Muscle layer of colon (tissue), 2 donors: ENCODE data around the gene ETV6.

Experiments
- H3K27ac ChIP-seq: one replicate; pipeline ENCODE4 v1.7.0; 2013; ENCODE audit warnings: low read depth, mild to moderate bottlenecking, low read length, moderate library complexity
- H3K27me3 ChIP-seq, 2 donors: one replicate each; pipeline ENCODE4 v1.7.0; 2013; ENCODE audit warnings: low read length in 2 of 2, mild to moderate bottlenecking in 2 of 2; ENCODE audit not compliant: insufficient read depth in 2 of 2, control insufficient read depth in 1 of 2
- H3K36me3 ChIP-seq: one replicate; pipeline ENCODE4 v1.7.0; 2013; ENCODE audit warnings: mild to moderate bottlenecking, low read length; ENCODE audit not compliant: insufficient read depth
- H3K4me1 ChIP-seq: one replicate; pipeline ENCODE4 v1.7.0; 2013; ENCODE audit warnings: mild to moderate bottlenecking, low read length; ENCODE audit not compliant: insufficient read depth
- H3K4me3 ChIP-seq, 2 donors: one replicate each; pipeline ENCODE4 v1.7.0; 2013; ENCODE audit warnings: low read length in 2 of 2, low read depth in 1 of 2, mild to moderate bottlenecking in 1 of 2, moderate library complexity in 1 of 2
- H3K9ac ChIP-seq: one replicate; pipeline ENCODE4 v1.7.0; 2013; ENCODE audit warnings: low read length
- H3K9me3 ChIP-seq: one replicate; pipeline ENCODE4 v1.7.0; 2013; ENCODE audit warnings: mild to moderate bottlenecking, low read length
- donor health status: abdominal sarcoma.
- donor health status: Adenocarcinoma of cecum.

The ETV6 gene

GRCh38 chr12:11774821-11775220, 125.3 kb downstream of the ETV6 start:
- H3K27ac ChIP-seq: peak overlapping the region; percentile 6
- no peaks in the 10 kb centered on the region for H3K36me3 ChIP-seq
- peaks cover 57% of the 10 kb centered on the region for H3K4me1 ChIP-seq
- H3K9ac ChIP-seq: no peak overlapping the region
- no peak overlapping the region for H3K4me3 ChIP-seq
- no peaks in the 10 kb centered on the region for H3K9me3 ChIP-seq
- no peaks in the 10 kb centered on the region for H3K27me3 ChIP-seq

GRCh38 chr12:11776316-11776715, 126.8 kb downstream of the ETV6 start:
- H3K36me3 ChIP-seq: no peaks in the 10 kb centered on the region
- peaks cover 62% of the 10 kb centered on the region for H3K4me1 ChIP-seq
- no peak overlapping the region for H3K9ac ChIP-seq
- H3K27me3 ChIP-seq: no peaks in the 10 kb centered on the region
- H3K9me3 ChIP-seq: no peaks in the 10 kb centered on the region
- no peak overlapping the region for H3K4me3 ChIP-seq
- H3K27ac ChIP-seq: no peak overlapping the region

GRCh38 chr12:11777451-11777850, 128.0 kb downstream of the ETV6 start:
- Histone ChIP-seq H3K4me3 (no peak overlapping the region), H3K36me3 (no peaks in the 10 kb centered on the region), H3K27me3 (no peaks in the 10 kb centered on the region), H3K9ac (no peak overlapping the region), H3K27ac (peak overlapping the region; percentile 21), H3K4me1 (peaks cover 57% of the 10 kb centered on the region), H3K9me3 (no peaks in the 10 kb centered on the region)

GRCh38 chr12:11777962-11778361, 128.5 kb downstream of the ETV6 start:
- no peaks in the 10 kb centered on the region for H3K27me3 ChIP-seq
- H3K9ac ChIP-seq: no peak overlapping the region
- no peaks in the 10 kb centered on the region for H3K36me3 ChIP-seq
- peaks cover 57% of the 10 kb centered on the region for H3K4me1 ChIP-seq
- H3K9me3 ChIP-seq: no peaks in the 10 kb centered on the region
- no peak overlapping the region for H3K4me3 ChIP-seq
- H3K27ac ChIP-seq: peak overlapping the region; percentile 53

GRCh38 chr12:11778713-11779685, 129.5 kb downstream of the ETV6 start:
- Histone ChIP-seq H3K36me3 (no peaks in the 10 kb centered on the region), H3K4me3 (no peak overlapping the region), H3K4me1 (peaks cover 49% of the 10 kb centered on the region), H3K9me3 (no peaks in the 10 kb centered on the region), H3K27ac (peak overlapping the region; percentile 53), H3K9ac (no peak overlapping the region), H3K27me3 (no peaks in the 10 kb centered on the region)

GRCh38 chr12:11780521-11781101, 131.1 kb downstream of the ETV6 start:
- no peaks in the 10 kb centered on the region for H3K9me3 ChIP-seq
- H3K27me3 ChIP-seq: no peaks in the 10 kb centered on the region
- no peak overlapping the region for H3K4me3 ChIP-seq
- peak overlapping the region; percentile 32 for H3K27ac ChIP-seq
- peaks cover 43% of the 10 kb centered on the region for H3K4me1 ChIP-seq
- no peaks in the 10 kb centered on the region for H3K36me3 ChIP-seq
- H3K9ac ChIP-seq: no peak overlapping the region

GRCh38 chr12:11782914-11783420, 133.5 kb downstream of the ETV6 start:
- no peak overlapping the region for H3K9ac ChIP-seq
- H3K36me3 ChIP-seq: no peaks in the 10 kb centered on the region
- H3K4me3 ChIP-seq: no peak overlapping the region
- no peaks in the 10 kb centered on the region for H3K27me3 ChIP-seq
- H3K4me1 ChIP-seq: peaks cover 56% of the 10 kb centered on the region
- no peaks in the 10 kb centered on the region for H3K9me3 ChIP-seq
- H3K27ac ChIP-seq: no peak overlapping the region

- no peaks in the 10 kb centered on the region for H3K27me3 ChIP-seq
- H3K4me1 ChIP-seq: peaks cover 39% of the 10 kb centered on the region
- H3K27ac ChIP-seq: no peak overlapping the region
- no peak overlapping the region for H3K4me3 ChIP-seq
- no peak overlapping the region for H3K9ac ChIP-seq
- no peaks in the 10 kb centered on the region for H3K9me3 ChIP-seq
- no peaks in the 10 kb centered on the region for H3K36me3 ChIP-seq
Measured at GRCh38 chr12:11785712-11786111, 136.2 kb downstream of the ETV6 start.

- Histone ChIP-seq H3K4me1 (peaks cover 43% of the 10 kb centered on the region), H3K9me3 (no peaks in the 10 kb centered on the region), H3K36me3 (no peaks in the 10 kb centered on the region), H3K4me3 (no peak overlapping the region), H3K9ac (no peak overlapping the region), H3K27ac (no peak overlapping the region), H3K27me3 (no peaks in the 10 kb centered on the region)
Measured at GRCh38 chr12:11786638-11787365, 137.3 kb downstream of the ETV6 start.

GRCh38 chr12:11787437-11787836, 138.0 kb downstream of the ETV6 start:
- H3K9me3 ChIP-seq: no peaks in the 10 kb centered on the region
- no peak overlapping the region for H3K27ac ChIP-seq
- no peaks in the 10 kb centered on the region for H3K36me3 ChIP-seq
- peaks cover 43% of the 10 kb centered on the region for H3K4me1 ChIP-seq
- no peaks in the 10 kb centered on the region for H3K27me3 ChIP-seq
- H3K9ac ChIP-seq: no peak overlapping the region
- H3K4me3 ChIP-seq: no peak overlapping the region
